ENCODE measurements around the gene RAB17.

The RAB17 gene

GRCh38 chr2:237576974-237577373, 13.6 kb downstream of the RAB17 start:
- no peak for DNase-seq (ENCODE audit: low read depth in 2 of 2)

- no peak for DNase-seq (ENCODE audit: low read depth in 2 of 2)
Observed at GRCh38 chr2:237575869-237576862, 14.4 kb downstream of the RAB17 start.

- no peak for DNase-seq (ENCODE audit: low read depth in 2 of 2)
Observed at GRCh38 chr2:237574894-237575868, 15.4 kb downstream of the RAB17 start.

- DNase-seq (ENCODE audit: low read depth in 2 of 2), result no peak
Observed at GRCh38 chr2:237574467-237574866, 16.1 kb downstream of the RAB17 start.

GRCh38 chr2:237573721-237574415, 16.7 kb downstream of the RAB17 start:
- DNase-seq (ENCODE audit: low read depth in 2 of 2), result no peak

- no peak for DNase-seq (ENCODE audit: low read depth in 2 of 2)
Observed at GRCh38 chr2:237572742-237573101, 17.8 kb downstream of the RAB17 start.

GRCh38 chr2:237572021-237572741, 18.4 kb downstream of the RAB17 start:
- peak; percentile 69 for DNase-seq (ENCODE audit: low read depth in 2 of 2)

GRCh38 chr2:237571551-237571950, 19.0 kb downstream of the RAB17 start:
- no peak for DNase-seq (ENCODE audit: low read depth in 2 of 2)

- DNase-seq (ENCODE audit: low read depth in 2 of 2), result no peak
Observed at GRCh38 chr2:237570776-237571335, 19.7 kb downstream of the RAB17 start.

- DNase-seq (ENCODE audit: low read depth in 2 of 2), result no peak
Observed at GRCh38 chr2:237569896-237570295, 20.6 kb downstream of the RAB17 start.

- DNase-seq (ENCODE audit: low read depth in 2 of 2), result no peak
Observed at GRCh38 chr2:237569041-237569440, 21.5 kb downstream of the RAB17 start.

GRCh38 chr2:237568121-237568660, 22.3 kb downstream of the RAB17 start:
- no peak for DNase-seq (ENCODE audit: low read depth in 2 of 2)

- no peak for DNase-seq (ENCODE audit: low read depth in 2 of 2)
Observed at GRCh38 chr2:237567276-237568029, 23.1 kb downstream of the RAB17 start.

GRCh38 chr2:237566401-237567235, 23.9 kb downstream of the RAB17 start, which contains the start of gene PRLH:
TSS of gene PRLH (plus strand) at chr2:237566574. CDS start at chr2:237566574, 0 bp downstream.
- no peak for DNase-seq (ENCODE audit: low read depth in 2 of 2)

- DNase-seq (ENCODE audit: low read depth in 2 of 2), result no peak
Observed at GRCh38 chr2:237565974-237566373, 24.6 kb downstream of the RAB17 start.

- no peak for DNase-seq (ENCODE audit: low read depth in 2 of 2)
Observed at GRCh38 chr2:237564526-237565131, 25.9 kb downstream of the RAB17 start.

GRCh38 chr2:237563816-237564215, 26.7 kb downstream of the RAB17 start:
- no peak for DNase-seq (ENCODE audit: low read depth in 2 of 2)

GRCh38 chr2:237561221-237561620, 29.3 kb downstream of the RAB17 start:
- no peak for DNase-seq (ENCODE audit: low read depth in 2 of 2)
